NCI-H345 (cell line): ENCODE results near the gene ZNF446.
A peak's percentile ranks its signal among the peaks of the same experiment; 100 is the strongest.
"Not testable (repeated sequence)": the region's sequence is repeated elsewhere in the genome, so short reads cannot be mapped to it uniquely, and the experiment has no call there.

Experiments used
- DNase-seq: peaks from one replicate; lab custom pipeline; 2025; lab: John Stamatoyannopoulos, UW

The ZNF446 gene

GRCh38 chr19:58475714-58476497 lies at the start of gene ZNF446:
TSS of gene ZNF446 (plus strand) at chr19:58476352. CDS start at chr19:58477219, 867 bp downstream.
- DNase-seq: peak; percentile 89

GRCh38 chr19:58428617-58429016 lies 47.5 kb upstream of the ZNF446 start:
- no peak for DNase-seq

DNA sequence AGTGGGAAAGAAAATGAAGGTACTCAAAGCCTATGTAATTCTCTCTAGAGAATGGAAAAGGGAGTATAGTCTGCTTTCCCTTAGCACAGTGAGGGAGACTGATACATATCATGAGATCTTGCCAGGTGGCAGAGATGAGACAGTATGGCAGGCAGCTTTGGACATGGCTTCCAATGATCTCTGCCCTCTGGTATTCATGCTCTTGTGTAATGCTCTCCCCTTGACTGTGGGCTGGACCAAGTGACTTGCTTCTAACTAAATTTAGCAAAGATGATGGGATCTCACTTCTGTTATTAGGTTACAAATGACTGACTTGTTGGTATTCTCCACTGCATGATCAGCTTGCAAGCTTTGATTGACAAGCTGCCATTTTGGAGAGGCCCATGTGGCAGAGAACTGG lies 46.4 kb upstream of the ZNF446 start:
- DNase-seq: no peak

DNA sequence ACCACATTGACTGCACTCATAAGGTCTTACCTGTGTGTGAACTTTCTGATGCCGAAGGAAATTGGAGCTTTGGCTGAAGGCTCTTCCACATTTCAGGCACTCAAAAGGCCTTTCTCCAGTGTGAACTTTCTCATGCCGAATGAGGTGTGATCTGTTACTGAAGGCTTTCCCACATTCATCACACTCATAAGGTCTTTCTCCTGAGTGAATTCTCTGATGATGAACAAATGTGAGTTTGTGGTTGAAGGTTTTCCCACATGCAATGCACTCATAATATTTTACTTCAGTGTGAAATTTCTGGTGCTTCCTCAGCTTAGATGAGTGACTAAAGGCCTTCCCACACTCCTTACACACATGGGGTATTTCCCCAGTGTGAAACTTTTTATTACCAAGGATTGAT lies 41.9 kb upstream of the ZNF446 start:
- DNase-seq: no peak

- DNase-seq: no peak
Measured at GRCh38 chr19:58439576-58440554, 36.3 kb upstream of the ZNF446 start, which contains the start of gene ZNF132. TSS of gene ZNF132 (minus strand) at chr19:58440153. CDS start at chr19:58439821, 332 bp downstream.

DNA sequence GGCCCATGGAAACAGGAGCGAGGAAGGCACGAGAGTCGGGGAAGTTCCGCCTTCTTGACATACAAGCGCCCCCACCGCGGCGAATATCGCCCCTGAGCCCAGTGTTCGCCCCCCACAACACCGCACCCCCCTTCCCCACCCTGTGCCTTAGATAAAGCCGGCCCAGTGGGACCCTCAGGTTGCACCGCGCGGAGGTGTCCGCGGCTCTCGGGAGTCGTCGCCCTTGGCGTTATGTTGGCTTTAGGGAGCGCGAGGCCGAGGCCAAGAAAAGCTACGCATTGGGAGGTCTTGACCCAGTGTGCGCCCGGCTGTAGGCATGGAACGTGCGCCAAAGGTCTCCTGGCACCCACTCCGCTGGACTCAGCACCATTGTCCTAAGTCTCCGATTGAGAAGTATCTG lies 35.6 kb upstream of the ZNF446 start:
- no peak for DNase-seq

DNA sequence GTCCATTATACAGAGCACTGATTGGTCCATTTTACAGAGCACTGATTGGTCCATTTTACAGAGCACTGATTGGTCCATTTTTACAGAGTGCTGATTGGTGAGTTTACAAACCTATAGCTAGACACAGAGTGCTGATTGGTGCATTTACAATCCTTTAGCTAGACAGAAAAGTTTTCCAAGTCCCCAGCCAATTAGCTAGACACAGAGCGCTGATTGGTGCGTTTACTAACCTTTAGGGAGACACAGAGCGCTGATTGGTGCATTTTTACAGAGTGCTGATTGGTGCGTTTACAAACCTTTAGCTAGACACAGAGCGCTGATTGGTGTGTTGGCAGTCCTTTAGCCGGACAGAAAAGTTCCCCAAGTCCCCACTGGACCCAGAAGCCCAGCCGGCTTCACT lies 33.2 kb upstream of the ZNF446 start:
- not testable (repeated sequence) for DNase-seq

DNA sequence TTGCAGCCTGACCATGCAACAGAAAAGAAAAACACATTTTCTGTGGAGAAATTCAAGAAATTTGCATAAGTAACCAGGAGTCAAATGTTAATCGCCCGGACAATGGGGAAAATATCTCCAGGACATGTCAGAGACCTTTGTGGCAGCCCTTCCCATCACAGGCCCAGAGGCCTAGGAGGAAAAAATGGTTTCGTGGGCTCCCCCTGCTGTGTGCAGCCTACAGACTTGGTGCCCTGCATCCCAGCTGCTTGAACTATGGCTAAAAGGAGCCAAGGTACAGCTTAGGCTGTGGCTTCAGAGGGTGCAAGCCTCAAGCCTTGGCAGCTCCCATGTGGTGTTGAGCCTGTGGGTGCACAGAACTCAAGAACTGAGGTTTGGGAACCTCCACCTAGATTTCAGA lies 27.3 kb upstream of the ZNF446 start:
- DNase-seq: not testable (repeated sequence)

DNA sequence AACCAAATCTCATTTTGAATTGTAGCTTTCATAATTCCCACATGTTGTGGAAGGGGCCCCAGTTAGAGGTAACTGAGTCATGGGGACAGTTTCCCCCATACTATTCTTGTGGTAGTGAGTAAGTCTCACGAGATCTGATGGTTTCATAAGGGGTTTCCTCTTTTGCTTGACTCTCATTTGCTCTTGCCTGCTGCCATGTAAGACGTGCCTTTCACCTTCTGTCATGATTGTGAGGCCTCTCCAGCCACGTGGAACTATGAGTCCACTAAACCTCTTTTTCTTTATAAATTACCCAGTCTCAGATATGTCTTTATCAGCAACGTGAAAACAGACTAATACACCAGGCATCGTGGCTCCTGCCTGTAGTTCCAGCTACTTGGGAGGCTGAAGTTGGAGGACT lies 26.2 kb upstream of the ZNF446 start:
- not testable (repeated sequence) for DNase-seq

GRCh38 chr19:58450856-58451357 lies 25.2 kb upstream of the ZNF446 start:
- DNase-seq: no peak

DNA sequence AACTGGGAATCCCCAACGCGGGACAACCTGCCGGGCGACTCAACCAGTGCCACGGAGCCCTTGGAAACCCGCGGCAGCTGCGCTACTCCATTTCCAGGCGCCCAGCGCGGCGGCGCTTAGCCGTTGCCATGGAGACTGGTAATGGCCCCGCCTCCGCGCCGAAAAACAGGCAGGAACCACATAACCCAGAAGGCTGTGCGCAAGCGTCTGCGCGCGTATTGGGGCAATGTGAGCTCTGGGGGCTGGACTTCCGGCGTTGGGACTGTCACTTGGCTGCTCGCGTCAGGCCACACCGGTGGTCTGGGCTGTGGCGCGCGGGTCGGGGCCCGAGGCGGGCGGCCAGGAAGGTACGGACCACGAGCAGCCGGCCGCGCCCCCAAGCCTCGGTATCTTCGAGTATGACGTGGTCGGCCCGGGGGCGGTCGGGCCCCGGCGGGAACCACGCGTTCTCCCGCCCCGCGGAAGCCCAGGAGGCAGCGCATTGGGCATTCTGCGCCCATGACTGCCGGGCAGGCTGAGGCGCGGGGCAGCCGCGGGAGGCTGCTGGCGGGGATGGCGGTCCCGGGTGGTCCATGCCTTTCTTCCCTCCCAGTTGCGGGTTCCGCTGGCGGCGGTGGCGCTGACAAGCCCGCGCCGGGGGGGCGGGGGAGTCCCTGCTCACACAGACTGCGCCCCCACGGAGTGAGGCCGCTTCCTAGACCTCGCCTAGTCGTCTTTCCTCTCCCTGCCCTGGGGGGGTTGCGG lies 24.6 kb upstream of the ZNF446 start, which contains the start of gene ZNF324B:
TSS of gene ZNF324B (plus strand) at position 265 of the 744 bp plus-strand sequence. CDS start 2,080 bp downstream, outside the sequence.
- peak; percentile 96 for DNase-seq

- no peak for DNase-seq
Measured at GRCh38 chr19:58453743-58454142, 22.4 kb upstream of the ZNF446 start.

GRCh38 chr19:58455306-58455705 lies 20.8 kb upstream of the ZNF446 start:
- DNase-seq: no peak

DNA sequence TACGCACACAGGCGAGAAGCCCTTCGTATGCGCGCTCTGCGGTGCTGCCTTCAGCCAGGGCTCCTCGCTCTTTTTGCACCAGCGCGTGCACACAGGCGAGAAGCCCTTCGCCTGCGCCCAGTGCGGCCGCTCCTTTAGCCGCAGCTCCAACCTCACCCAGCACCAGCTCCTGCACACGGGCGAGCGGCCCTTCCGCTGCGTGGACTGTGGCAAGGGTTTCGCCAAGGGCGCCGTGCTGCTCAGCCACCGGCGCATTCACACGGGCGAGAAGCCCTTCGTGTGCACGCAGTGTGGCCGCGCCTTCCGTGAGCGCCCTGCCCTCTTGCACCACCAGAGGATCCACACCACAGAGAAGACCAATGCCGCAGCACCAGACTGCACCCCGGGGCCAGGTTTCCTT lies 20.0 kb upstream of the ZNF446 start:
- DNase-seq: no peak

DNA sequence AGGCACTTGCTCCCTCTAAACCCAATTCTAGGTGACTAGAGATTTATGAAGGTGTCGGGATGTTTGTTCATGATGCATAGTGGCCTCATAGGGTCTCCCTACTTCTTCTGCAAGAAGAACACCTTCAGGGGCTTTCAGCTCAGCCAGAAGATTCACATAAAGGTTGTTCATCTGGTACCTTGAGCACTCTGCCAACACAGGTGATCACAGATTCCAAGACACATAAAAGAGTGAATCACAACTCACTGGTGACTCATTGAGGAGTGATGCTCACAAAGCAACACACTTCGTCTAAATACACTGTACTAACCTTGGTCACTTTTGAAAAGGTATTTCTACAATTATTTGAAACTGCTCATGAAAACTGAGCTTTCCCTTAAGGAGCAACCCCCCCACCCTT lies 16.1 kb upstream of the ZNF446 start:
- no peak for DNase-seq

- no peak for DNase-seq
Measured at GRCh38 chr19:58466089-58466759, 9.9 kb upstream of the ZNF446 start.

- DNase-seq: peak; percentile 95
Measured at GRCh38 chr19:58466760-58467589, 9.2 kb upstream of the ZNF446 start, which contains the start of gene ZNF324. TSS of gene ZNF324 (plus strand) at chr19:58467080. CDS start at chr19:58469186, 2,106 bp downstream.

DNA sequence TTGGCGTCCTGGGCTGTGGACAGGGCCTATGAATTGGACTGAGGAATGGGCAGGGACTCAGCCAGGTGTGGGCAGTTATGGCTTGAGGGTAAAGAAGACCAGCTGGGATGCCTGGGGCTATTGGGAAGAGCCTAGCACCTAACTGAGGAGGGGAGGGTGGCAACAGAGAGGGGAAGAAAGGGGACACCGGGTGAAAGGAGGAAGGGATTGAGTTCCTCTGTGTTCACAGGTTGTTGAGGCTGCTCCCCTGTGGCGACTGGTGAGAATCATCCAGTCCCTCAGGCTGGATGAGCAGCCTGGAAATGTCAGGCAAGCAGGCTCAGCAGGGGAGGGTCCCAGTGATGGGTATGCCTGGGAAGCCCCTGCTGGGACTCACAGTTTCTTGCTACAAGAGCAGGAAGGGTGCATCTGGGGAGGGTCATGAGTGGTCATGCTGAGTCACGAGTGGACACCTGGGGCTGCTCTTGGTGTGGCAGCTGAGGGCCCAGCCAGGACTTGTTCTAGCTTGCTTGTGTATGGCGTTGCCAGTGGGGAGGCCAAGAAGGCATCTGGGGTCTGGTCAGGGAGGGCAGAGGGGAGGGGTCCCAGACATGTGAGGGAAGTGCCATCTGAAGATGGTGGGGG lies 7.8 kb upstream of the ZNF446 start:
- DNase-seq: peak; percentile 33

DNA sequence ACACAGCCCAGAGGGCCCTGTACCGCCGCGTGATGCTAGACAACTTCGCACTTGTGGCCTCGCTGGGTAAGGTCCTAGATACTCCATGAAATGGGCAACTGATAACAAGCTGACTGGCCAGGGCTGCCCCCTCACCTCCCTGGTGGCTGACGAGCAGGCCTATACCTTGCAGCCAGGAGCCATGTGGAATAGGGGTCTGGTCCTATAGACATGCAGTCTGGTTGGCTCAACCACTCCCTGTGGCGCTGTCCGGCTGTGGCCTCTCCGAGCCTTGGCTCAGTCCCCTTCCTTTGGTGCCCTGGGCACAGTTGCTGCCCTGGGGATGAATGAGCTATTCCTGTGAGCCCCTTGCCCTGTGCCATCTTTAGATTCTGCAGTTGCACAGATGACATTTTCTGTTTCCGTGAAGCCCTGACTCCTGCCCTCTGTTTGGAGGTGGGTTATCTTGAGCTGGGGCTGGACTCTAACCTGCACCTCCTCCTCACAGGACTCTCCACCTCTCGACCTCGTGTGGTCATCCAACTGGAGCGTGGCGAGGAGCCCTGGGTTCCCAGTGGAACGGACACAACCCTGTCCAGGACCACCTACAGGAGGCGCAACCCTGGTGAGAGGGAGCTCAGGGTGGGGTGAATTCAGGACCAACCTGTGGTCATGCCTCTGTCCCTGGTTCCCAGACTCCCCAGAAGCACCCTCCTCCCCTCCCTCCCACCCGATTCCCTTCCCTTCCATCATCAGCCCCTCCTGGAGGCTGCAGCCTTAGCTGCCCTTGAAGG lies 6.7 kb upstream of the ZNF446 start:
- no peak for DNase-seq
